Measurements from ENCODE around the gene MAN1C1. TPM values are rescaled to one million over a fixed set of nuclear protein-coding genes. Genes with fewer than 3 reads are reported as not detected.

MAN1C1 gene
- total RNA-seq, 1 experiment from 2014 or later: 1.2 TPM

DNA sequence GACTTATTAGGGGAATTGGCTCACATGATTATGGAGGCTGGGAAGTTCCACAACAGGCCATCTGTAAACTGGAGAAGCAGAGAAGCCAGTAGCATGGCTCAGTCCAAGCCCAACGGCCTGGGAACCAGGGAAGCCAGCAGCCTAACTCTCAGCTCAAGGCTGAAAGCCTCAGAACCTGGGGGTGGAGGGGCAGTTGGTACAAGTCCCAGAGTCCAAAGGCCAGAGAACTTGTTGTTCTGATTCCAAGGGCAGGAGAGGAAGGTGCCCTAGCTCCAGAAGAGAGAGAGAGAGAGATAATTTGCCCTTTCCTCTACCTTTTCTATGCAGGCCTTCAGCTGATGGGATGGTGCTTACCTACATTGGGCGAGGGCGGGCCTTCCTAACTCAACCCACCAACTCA, 55.3 kb downstream of the MAN1C1 start:
- POLR2A ChIA-PET: no interaction called here
- no peak for ATAC-seq
- CTCF ChIA-PET: no interaction called here

More for the DNA sequence above, 55.3 kb downstream of the MAN1C1 start:
- RAD21 ChIA-PET (ENCODE audit: low non-redundant PET in 1 of 2, low total read pairs in 2 of 2, uncharacterized antibody in 2 of 2, unreplicated experiment in 2 of 2): no interaction called here
- no peak overlapping the region for H3K4me2 ChIP-seq (ENCODE audit: low read length)
- H3K4me3 ChIP-seq (replicated peaks in 1 of 2; ENCODE audit: low read depth in 1 of 2, low read length in 2 of 2): no peak overlapping the region
- no TSS peak for BruUV-seq (replicated peaks)
- H3K79me2 ChIP-seq (ENCODE audit: insufficient read depth, low read length): no peaks in the 10 kb centered on the region
- intact Hi-C loops (cut with micrococcal nuclease): no loop called here
- H3K27me3 ChIP-seq (ENCODE audit: insufficient read depth, low read length): peaks cover 12% of the 10 kb centered on the region; the same call in 1 of the 2 replicates
- H3K4me1 ChIP-seq (ENCODE audit: control insufficient read depth in 1 of 2, insufficient read depth in 2 of 2, low read length in 2 of 2): peaks cover 0 to 6% of the 10 kb centered on the region in 2 experiments; a peak in 1 of 4 replicates
- H4K20me1 ChIP-seq (ENCODE audit: insufficient read depth): no peaks in the 10 kb centered on the region
- H3K9me2 ChIP-seq (ENCODE audit: insufficient read depth): no peaks in the 10 kb centered on the region
- TF ChIP-seq EZH2 (IDR thresholded peaks at IDR 0.05) (no peak), SRF (IDR thresholded peaks at IDR 0.05; ENCODE audit: low read depth) (no peak), TCF7L2 (IDR thresholded peaks at IDR 0.05; ENCODE audit: borderline replicate concordance, extremely low read depth, insufficient read depth, insufficient read length) (no peak), JUND (IDR thresholded peaks at IDR 0.05) (no peak), EZH2phosphoT487 (IDR thresholded peaks at IDR 0.05; ENCODE audit: borderline replicate concordance) (no peak), ELF1 (IDR thresholded peaks at IDR 0.05; ENCODE audit: borderline replicate concordance, low read depth) (no peak), SP1 (IDR thresholded peaks at IDR 0.05; ENCODE audit: low read depth) (no peak), POLR2AphosphoS5 (IDR thresholded peaks at IDR 0.05; ENCODE audit: low read depth, low read length) (no peak), ZFX (IDR thresholded peaks at IDR 0.05) (no peak), SIN3A (IDR thresholded peaks at IDR 0.05; ENCODE audit: low read depth) (no peak)
- TF ChIP-seq, protein P1, sequence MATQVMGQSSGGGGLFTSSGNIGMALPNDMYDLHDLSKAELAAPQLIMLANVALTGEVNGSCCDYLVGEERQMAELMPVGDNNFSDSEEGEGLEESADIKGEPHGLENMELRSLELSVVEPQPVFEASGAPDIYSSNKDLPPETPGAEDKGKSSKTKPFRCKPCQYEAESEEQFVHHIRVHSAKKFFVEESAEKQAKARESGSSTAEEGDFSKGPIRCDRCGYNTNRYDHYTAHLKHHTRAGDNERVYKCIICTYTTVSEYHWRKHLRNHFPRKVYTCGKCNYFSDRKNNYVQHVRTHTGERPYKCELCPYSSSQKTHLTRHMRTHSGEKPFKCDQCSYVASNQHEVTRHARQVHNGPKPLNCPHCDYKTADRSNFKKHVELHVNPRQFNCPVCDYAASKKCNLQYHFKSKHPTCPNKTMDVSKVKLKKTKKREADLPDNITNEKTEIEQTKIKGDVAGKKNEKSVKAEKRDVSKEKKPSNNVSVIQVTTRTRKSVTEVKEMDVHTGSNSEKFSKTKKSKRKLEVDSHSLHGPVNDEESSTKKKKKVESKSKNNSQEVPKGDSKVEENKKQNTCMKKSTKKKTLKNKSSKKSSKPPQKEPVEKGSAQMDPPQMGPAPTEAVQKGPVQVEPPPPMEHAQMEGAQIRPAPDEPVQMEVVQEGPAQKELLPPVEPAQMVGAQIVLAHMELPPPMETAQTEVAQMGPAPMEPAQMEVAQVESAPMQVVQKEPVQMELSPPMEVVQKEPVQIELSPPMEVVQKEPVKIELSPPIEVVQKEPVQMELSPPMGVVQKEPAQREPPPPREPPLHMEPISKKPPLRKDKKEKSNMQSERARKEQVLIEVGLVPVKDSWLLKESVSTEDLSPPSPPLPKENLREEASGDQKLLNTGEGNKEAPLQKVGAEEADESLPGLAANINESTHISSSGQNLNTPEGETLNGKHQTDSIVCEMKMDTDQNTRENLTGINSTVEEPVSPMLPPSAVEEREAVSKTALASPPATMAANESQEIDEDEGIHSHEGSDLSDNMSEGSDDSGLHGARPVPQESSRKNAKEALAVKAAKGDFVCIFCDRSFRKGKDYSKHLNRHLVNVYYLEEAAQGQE (IDR thresholded peaks at IDR 0.05; ENCODE audit: low read depth): no peak
- TF ChIP-seq, protein P2, sequence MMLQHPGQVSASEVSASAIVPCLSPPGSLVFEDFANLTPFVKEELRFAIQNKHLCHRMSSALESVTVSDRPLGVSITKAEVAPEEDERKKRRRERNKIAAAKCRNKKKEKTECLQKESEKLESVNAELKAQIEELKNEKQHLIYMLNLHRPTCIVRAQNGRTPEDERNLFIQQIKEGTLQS (IDR thresholded peaks at IDR 0.05): no peak
- TF ChIP-seq, protein P3, sequence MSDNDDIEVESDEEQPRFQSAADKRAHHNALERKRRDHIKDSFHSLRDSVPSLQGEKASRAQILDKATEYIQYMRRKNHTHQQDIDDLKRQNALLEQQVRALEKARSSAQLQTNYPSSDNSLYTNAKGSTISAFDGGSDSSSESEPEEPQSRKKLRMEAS (IDR thresholded peaks at IDR 0.05): no peak
- TF ChIP-seq, protein P4, sequence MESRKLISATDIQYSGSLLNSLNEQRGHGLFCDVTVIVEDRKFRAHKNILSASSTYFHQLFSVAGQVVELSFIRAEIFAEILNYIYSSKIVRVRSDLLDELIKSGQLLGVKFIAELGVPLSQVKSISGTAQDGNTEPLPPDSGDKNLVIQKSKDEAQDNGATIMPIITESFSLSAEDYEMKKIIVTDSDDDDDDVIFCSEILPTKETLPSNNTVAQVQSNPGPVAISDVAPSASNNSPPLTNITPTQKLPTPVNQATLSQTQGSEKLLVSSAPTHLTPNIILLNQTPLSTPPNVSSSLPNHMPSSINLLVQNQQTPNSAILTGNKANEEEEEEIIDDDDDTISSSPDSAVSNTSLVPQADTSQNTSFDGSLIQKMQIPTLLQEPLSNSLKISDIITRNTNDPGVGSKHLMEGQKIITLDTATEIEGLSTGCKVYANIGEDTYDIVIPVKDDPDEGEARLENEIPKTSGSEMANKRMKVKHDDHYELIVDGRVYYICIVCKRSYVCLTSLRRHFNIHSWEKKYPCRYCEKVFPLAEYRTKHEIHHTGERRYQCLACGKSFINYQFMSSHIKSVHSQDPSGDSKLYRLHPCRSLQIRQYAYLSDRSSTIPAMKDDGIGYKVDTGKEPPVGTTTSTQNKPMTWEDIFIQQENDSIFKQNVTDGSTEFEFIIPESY (IDR thresholded peaks at IDR 0.05; ENCODE audit: extremely low read depth, insufficient replicate concordance, low read length): no peak
- no peaks in the 10 kb centered on the region for H3K9me3 ChIP-seq (ENCODE audit: control insufficient read depth in 1 of 2, insufficient read depth in 1 of 2, low read depth in 1 of 2, low read length in 2 of 2)
- no peak overlapping the region for H3K9ac ChIP-seq (ENCODE audit: low read length)
- DNase-seq (ENCODE audit: low read depth, low spot score): no peak
- no peak overlapping the region for H3K27ac ChIP-seq (ENCODE audit: low read depth, low read length)
- no peak overlapping the region for H2AFZ ChIP-seq (ENCODE audit: low read depth, low read length, poor library complexity, severe bottlenecking)
- H3K36me3 ChIP-seq (ENCODE audit: control insufficient read depth in 1 of 2, insufficient read depth in 2 of 2, low read length in 2 of 2): no peaks in the 10 kb centered on the region

Measured in HCT116 (cell line).